Activated CD4-positive, alpha-beta T cell treated with anti-CD3 and anti-CD28 coated beads, Interleukin-2, Interleukin-4, amounts not matched to agents 100 ng/mL and 50 ng/mL, durations not matched to agents 16 hours and 8 hours (primary cell): ENCODE measurements around the gene TAS2R60.
"Not testable (repeated sequence)": the region's sequence is repeated elsewhere in the genome, so short reads cannot be mapped to it uniquely, and the experiment has no call there.

ENCODE experiments used
- DNase-seq: peaks from one replicate; pipeline ENCODE4 v3.0.0-alpha.2; 2020; ENCODE audit warnings: low spot score

TAS2R60 gene

GRCh38 chr7:143443153-143443552, at the start of gene TAS2R60:
Gene TAS2R60, plus strand, starts transcription at chr7:143443453. Its CDS starts 0 bp downstream, at chr7:143443453.
- no peak for DNase-seq

- no peak for DNase-seq
Measured at GRCh38 chr7:143394068-143394467, 49.2 kb upstream of the TAS2R60 start.

GRCh38 chr7:143394777-143395176, 48.5 kb upstream of the TAS2R60 start:
- no peak for DNase-seq

GRCh38 chr7:143395187-143396149, 47.8 kb upstream of the TAS2R60 start:
- no peak for DNase-seq

DNA sequence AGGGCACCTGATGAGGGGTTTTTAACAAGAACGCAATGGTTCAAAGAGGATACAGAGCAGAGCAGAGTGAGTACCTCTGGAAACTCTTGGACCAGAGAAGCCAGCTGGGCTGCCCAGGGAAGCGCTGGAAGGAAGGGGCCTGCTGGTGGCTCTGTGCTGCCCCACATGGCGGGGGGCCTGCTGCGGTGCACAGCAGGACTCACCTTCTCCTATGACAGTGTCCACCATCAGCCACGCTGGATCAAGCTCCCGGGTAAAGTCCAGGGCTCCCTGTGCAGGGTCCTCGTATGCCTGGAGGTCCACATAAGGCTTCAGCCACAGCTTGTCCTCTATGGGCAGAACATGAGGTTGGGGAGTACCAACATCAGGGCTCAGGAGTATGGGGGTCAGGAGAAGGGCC, 47.1 kb upstream of the TAS2R60 start:
- DNase-seq, result no peak

DNA sequence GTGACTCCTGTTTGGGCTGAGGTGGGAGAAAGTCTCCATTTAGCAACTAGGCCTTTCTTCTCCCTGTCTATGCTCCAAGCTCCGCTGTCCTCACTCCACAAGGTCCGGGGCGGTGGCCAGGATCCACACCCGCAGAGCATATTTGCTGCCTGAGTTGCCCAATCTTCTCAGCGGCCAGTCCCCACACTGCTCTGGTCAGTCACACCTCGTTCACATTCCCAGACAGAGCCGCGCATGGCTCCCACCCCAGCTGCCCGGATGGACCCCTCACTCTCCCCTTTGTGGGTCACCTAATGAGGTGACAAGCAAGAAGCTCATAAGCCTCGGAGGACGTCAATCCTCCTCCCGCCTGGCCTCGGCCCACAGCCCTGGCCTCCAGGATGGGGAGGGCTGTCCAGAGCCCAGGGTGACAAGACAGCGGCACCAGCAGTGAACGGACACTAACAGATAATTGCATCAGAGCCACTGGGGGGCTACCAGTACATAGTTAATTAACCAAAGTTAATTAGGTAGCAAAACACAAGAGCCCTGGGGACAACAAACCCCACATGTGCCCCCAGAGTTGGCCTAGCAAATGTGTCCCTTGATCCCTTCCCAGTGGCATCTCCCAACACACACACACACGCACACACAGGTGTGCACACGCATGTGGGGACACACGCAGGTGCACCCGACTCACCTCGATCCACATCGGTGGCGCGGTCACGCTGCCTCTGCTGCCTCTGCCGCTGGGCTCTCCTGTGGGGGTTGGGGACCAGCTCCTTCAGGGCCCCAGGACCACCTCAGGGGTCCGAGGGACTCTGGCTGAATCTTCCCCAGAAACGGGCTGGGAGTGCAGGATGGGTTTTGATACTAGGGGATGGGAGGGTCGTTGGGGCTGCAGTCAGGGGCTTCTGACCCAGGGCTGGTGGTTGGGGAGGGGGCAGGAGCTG, 46.4 kb upstream of the TAS2R60 start:
- DNase-seq, result no peak

- DNase-seq, result no peak
Measured at GRCh38 chr7:143397710-143398530, 45.3 kb upstream of the TAS2R60 start.

DNA sequence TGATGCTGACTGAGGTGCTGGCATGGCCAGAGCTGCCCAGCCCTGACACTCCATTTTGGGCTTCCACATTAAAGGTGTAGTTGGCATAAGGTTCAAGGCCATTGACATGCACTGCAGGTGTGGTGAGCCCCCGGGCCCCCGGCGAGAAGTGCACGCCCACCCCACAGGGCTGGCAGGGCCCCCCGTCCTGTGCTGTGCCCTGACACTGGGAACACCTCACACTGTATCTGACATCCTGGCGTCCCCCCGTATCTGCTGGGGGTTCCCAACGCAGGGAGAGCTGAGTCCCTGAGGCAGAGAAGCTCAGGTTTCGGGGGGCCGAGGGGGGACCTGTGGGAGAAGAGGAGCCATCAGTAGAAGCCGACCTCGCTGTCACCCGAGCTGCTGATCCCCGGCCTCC, 44.6 kb upstream of the TAS2R60 start:
- no peak for DNase-seq

DNA sequence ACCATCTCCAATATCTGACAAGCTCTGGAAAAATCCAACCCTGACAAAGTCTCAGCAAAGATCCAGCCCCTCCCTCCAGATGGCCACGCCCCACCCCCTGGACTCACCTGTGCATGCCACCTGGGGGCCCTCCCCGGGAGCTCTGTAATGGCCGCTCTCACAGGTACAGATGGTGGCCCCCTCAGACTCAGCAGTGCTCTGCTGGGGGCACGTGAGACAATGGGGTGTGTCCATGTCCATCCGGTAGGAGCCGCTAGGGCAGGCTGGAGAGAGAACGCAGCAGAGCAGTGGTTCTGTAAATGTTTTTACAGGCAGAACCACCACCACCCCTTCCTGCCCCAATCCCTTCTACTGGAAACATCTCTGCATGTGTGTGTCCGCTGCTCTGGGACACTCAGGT, 44.1 kb upstream of the TAS2R60 start:
- DNase-seq, result no peak

GRCh38 chr7:143399642-143400041, 43.6 kb upstream of the TAS2R60 start:
- no peak for DNase-seq

- no peak for DNase-seq
Measured at GRCh38 chr7:143401265-143401664, 42.0 kb upstream of the TAS2R60 start.

DNA sequence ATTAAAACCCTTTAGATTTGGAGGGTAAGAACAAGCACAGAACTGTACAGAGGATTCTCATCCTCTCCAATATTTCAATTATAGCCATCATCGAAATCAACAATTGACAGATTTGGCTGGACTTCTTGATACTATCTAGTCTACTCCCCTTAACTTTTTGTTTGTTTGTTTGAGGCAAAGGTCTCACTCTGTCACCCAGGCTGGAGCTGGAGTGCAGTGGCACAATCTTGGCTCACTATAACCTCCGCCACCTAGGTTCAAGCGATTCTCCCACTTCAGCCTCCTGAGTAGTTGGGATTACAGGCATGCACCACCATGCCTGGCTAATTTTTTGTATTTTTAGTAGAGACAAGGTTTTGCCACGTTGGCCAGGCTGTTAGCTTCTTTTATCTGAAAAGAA, 41.0 kb upstream of the TAS2R60 start:
- not testable (repeated sequence) for DNase-seq

- DNase-seq, result no peak
Measured at GRCh38 chr7:143405173-143406001, 37.9 kb upstream of the TAS2R60 start.

DNA sequence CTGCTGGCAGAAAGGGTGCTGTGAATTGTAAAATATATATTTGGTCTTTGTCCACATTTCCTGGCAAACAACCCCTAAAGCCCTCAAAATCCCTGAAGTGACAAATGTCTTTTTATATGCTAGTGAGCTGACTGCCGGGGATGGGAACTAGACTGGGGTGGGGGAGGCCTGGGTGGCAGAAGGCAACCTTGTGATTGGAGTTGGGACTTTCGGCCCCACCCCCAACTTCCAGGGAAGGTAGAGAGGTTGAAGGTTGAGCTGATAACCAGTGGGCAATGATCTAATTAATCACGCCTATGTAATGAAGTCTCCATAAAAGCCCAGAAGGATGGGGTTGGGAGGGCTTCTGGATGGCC, 37.3 kb upstream of the TAS2R60 start:
- no peak for DNase-seq

GRCh38 chr7:143407287-143408251, 35.7 kb upstream of the TAS2R60 start:
- no peak for DNase-seq

DNA sequence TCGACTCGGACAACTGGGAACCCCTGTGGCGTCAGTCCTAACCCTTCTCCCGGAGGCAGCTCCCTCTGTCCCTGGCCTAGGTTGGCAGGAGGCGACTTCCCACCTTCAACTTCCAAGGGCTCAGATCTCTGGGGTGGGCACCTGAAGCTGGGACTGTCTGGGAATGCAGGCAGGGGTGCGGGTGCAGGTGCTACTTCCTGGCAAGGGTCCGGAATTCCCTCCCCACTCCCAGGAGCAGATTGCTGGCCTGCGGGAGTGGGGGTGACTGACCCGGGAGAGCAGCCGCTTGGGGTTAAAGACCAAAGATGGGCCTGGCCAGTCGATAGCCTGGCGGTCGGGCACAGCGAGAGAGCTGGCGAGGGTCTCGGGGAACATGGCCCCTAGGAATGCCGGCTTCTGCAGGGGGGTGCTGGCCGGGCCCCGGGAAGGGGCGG, 35.0 kb upstream of the TAS2R60 start:
- no peak for DNase-seq

- no peak for DNase-seq
Measured at GRCh38 chr7:143408686-143409561, 34.3 kb upstream of the TAS2R60 start, which contains the start of gene EPHA1. Gene EPHA1, minus strand, starts transcription at chr7:143408856. Its CDS starts 51 bp downstream, at chr7:143408805.

DNA sequence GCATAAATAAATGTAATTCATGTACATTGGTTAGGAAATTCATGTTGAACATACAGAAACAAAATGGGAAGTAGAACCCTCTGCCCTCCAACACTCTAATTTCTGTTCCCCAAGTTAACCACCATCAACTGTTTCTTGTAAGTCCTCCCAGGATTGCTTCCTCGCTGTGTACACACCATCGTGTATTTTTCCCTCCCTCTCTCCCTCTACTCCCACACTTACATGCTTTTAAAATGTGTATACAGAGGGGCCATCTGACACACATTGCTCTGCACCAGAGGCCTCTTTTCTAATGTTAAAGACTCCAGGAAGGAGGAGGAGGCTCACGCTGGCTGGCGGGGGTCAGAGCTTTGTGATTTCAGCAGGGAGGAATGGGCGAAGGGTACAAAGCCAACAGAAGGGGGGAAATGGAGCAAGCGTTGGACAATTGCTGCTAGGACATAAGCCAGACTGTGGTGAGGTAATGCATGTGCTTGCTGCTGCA, 32.7 kb upstream of the TAS2R60 start:
- no peak for DNase-seq
